Testis (tissue), 2 donors: ENCODE results near the gene SYNGR4.

ENCODE experiments used
- POLR2A ChIP-seq: fragments of 450-650 bp; IDR thresholded peaks from one replicate; pipeline ENCODE4 v1.6.1; 2017; ENCODE audit warnings: antibody characterized with exemption, mild to moderate bottlenecking, moderate library complexity
- TF ChIP-seq, protein P1 (sequence below), 3 experiments: fragments of 450-650 bp in 2 of 3; fragments of 200-600 bp in 1 of 3; sonication (generic) in 1 of 3; IDR thresholded peaks; one replicate each; pipeline ENCODE4 v1.5.1; 2016 to 2019; ENCODE audit warnings: antibody characterized with exemption in 3 of 3, mild to moderate bottlenecking in 2 of 3, moderate library complexity in 1 of 3

- no peak for TF ChIP-seq POLR2A
- TF ChIP-seq, protein P1, sequence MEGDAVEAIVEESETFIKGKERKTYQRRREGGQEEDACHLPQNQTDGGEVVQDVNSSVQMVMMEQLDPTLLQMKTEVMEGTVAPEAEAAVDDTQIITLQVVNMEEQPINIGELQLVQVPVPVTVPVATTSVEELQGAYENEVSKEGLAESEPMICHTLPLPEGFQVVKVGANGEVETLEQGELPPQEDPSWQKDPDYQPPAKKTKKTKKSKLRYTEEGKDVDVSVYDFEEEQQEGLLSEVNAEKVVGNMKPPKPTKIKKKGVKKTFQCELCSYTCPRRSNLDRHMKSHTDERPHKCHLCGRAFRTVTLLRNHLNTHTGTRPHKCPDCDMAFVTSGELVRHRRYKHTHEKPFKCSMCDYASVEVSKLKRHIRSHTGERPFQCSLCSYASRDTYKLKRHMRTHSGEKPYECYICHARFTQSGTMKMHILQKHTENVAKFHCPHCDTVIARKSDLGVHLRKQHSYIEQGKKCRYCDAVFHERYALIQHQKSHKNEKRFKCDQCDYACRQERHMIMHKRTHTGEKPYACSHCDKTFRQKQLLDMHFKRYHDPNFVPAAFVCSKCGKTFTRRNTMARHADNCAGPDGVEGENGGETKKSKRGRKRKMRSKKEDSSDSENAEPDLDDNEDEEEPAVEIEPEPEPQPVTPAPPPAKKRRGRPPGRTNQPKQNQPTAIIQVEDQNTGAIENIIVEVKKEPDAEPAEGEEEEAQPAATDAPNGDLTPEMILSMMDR (IDR thresholded peaks at IDR 0.05) = no peak
Observed at GRCh38 chr19:48381178-48381950, 17.2 kb downstream of the SYNGR4 start.
